Fibroblast of the aortic adventitia (primary cell): ENCODE results near the gene CLK3. TPM values are rescaled to one million over a fixed set of nuclear protein-coding genes. Genes with fewer than 3 reads are reported as not detected.

Experiments used
- DNase-seq: peaks from one replicate; pipeline ENCODE4 v3.0.0-alpha.2; 2010; ENCODE audit warnings: low read depth
- H3K4me3 ChIP-seq: 2 replicates; pipeline ENCODE4 v1.5.1; 2011; ENCODE audit warnings: low read depth, mild to moderate bottlenecking, control low read depth, low read length, moderate library complexity
- CTCF ChIP-seq: IDR thresholded peaks from 2 replicates; pipeline ENCODE4 v1.5.1; 2011; ENCODE audit warnings: mild to moderate bottlenecking, low read length, control low read depth, inconsistent platforms; ENCODE audit not compliant: insufficient read depth
- total RNA-seq: library from RNA; depleted of rRNA; stranded (reverse); fragments of >200 nt; gene quantifications from 2 replicates; pipeline ENCODE4 v1.2.3, GENCODE V29; 2012; ENCODE audit warnings: low replicate concordance

The CLK3 gene
- total RNA-seq, 1 donor, result 52.6 TPM

GRCh38 chr15:74664028-74664616 is 48.5 kb downstream of the CLK3 start:
- peak; percentile 77 for DNase-seq
- H3K4me3 ChIP-seq, result no peak overlapping the region
- no peak for TF ChIP-seq CTCF

- H3K4me3 ChIP-seq, result no peak overlapping the region
- TF ChIP-seq CTCF, result no peak
- DNase-seq, result no peak
Measured at GRCh38 chr15:74664670-74665069, 49.0 kb downstream of the CLK3 start.

- no peak for TF ChIP-seq CTCF
- no peak for DNase-seq
- H3K4me3 ChIP-seq, result no peak overlapping the region
Measured at GRCh38 chr15:74667975-74668374, 52.3 kb downstream of the CLK3 start.

GRCh38 chr15:74669627-74670026 is 54.0 kb downstream of the CLK3 start:
- no peak overlapping the region for H3K4me3 ChIP-seq
- TF ChIP-seq CTCF, result no peak
- no peak for DNase-seq

- no peak overlapping the region for H3K4me3 ChIP-seq
- no peak for TF ChIP-seq CTCF
- DNase-seq, result no peak
Measured at GRCh38 chr15:74674161-74674560, 58.5 kb downstream of the CLK3 start.

- no peak overlapping the region for H3K4me3 ChIP-seq
- DNase-seq, result no peak
- no peak for TF ChIP-seq CTCF
Measured at GRCh38 chr15:74676801-74677200, 61.2 kb downstream of the CLK3 start.

Other genes with a start within 250 kb of the CLK3 start
- 0.33 and 0.90 TPM in 2 replicates for gene CYP11A1, start 248.2 kb upstream of the CLK3 start, total RNA-seq
- 2.6 and 7.9 TPM in 2 replicates for gene SEMA7A, start 181.9 kb upstream of the CLK3 start, total RNA-seq
- gene UBL7, start 154.7 kb upstream of the CLK3 start, total RNA-seq, result 50.3 and 52.2 TPM in 2 replicates
- gene ARID3B, start 74.6 kb upstream of the CLK3 start, total RNA-seq, result 0.33 and 2.5 TPM in 2 replicates
- 11.3 and 16.6 TPM in 2 replicates for gene EDC3, start 80.2 kb downstream of the CLK3 start, total RNA-seq
- 0.63 TPM in 1 of 2 replicates, not detected in the other for gene CYP1A1, start 109.7 kb downstream of the CLK3 start, total RNA-seq
- not detected in 2 replicates for gene CYP1A2, start 133.0 kb downstream of the CLK3 start, total RNA-seq
- 8.0 and 28.1 TPM in 2 replicates for gene CSK, start 166.2 kb downstream of the CLK3 start, total RNA-seq
- not detected in 2 replicates for gene LMAN1L, start 197.0 kb downstream of the CLK3 start, total RNA-seq
- gene CPLX3, start 210.8 kb downstream of the CLK3 start, total RNA-seq, result not detected in 2 replicates
- 15.1 and 17.7 TPM in 2 replicates for gene ULK3, start 227.3 kb downstream of the CLK3 start, total RNA-seq